Ascending aorta (tissue), 2 donors: Measurements from ENCODE around the gene DNAJB6. TPM values are rescaled to one million over a fixed set of nuclear protein-coding genes. Genes with fewer than 3 reads are reported as not detected.

Experiments used
- DNase-seq, 2 donors: peaks; one replicate each; pipeline ENCODE4 v3.0.0-alpha.2; 2019; ENCODE audit warnings: low spot score in 2 of 2
- H3K27ac ChIP-seq, 2 donors: fragments of 200-600 bp; sonication (generic); one replicate each; pipeline ENCODE4 v1.5.1; 2016 to 2017; ENCODE audit warnings: mild to moderate bottlenecking in 1 of 2
- H3K27me3 ChIP-seq: fragments of 200-600 bp; sonication (generic); one replicate; pipeline ENCODE4 v1.5.1; 2017
- H3K36me3 ChIP-seq, 2 donors: fragments of 200-600 bp; sonication (generic); one replicate each; pipeline ENCODE4 v1.5.1; 2016
- H3K4me1 ChIP-seq, 2 donors: fragments of 200-600 bp; sonication (generic); one replicate each; pipeline ENCODE4 v1.5.1; 2016 to 2017; ENCODE audit warnings: mild to moderate bottlenecking in 1 of 2
- H3K4me3 ChIP-seq, 2 donors: fragments of 200-600 bp; sonication (generic); one replicate each; pipeline ENCODE4 v1.5.1; 2016 to 2017; ENCODE audit warnings: mild to moderate bottlenecking in 1 of 2
- H3K9me3 ChIP-seq, 2 donors: fragments of 200-600 bp; sonication (generic); one replicate each; pipeline ENCODE4 v1.5.1; 2016
- CTCF ChIP-seq, 3 experiments: fragments of 200-600 bp in 2 of 3; fragments of 450-650 bp in 1 of 3; sonication (generic) in 2 of 3; IDR thresholded peaks; one replicate each; pipeline ENCODE4 v1.5.1; 2016 to 2019; ENCODE audit warnings: antibody characterized with exemption in 3 of 3, mild to moderate bottlenecking in 1 of 3, moderate library complexity in 1 of 3
- intact Hi-C: fragments of 100-400 bp; cut with DNase I; formaldehyde crosslinking; loops from one replicate; pipeline ENCODE4 v1.15.1; 2023
- total RNA-seq: library from RNA; depleted of rRNA; stranded (reverse); fragments of >200 nt; gene quantifications from one replicate; pipeline ENCODE4 v1.1.0, GENCODE V29; 2016

Gene DNAJB6
- total RNA-seq, 1 donor from 2014 or later = 79.1 TPM

- no peak overlapping the region for H3K4me3 ChIP-seq
- no peak for TF ChIP-seq CTCF (IDR thresholded peaks at IDR 0.05)
- intact Hi-C loops = no loop called here
- H3K27me3 ChIP-seq = no peaks in the 10 kb centered on the region
- H3K4me1 ChIP-seq = no peaks in the 10 kb centered on the region
- H3K9me3 ChIP-seq = no peaks in the 10 kb centered on the region
- H3K36me3 ChIP-seq = no peaks in the 10 kb centered on the region
- H3K27ac ChIP-seq = no peak overlapping the region
- DNase-seq = no peak
These were observed 97.9 kb downstream of the DNAJB6 start for GRCh38 chr7:157434701-157435100.

GRCh38 chr7:157436076-157436475 is 99.3 kb downstream of the DNAJB6 start:
- Histone ChIP-seq H3K27me3 (no peaks in the 10 kb centered on the region), H3K4me1 (no peaks in the 10 kb centered on the region), H3K27ac (no peak overlapping the region), H3K36me3 (no peaks in the 10 kb centered on the region), H3K9me3 (no peaks in the 10 kb centered on the region), H3K4me3 (no peak overlapping the region)
- no peak for DNase-seq
- no peak for TF ChIP-seq CTCF (IDR thresholded peaks at IDR 0.05)
- intact Hi-C loops = no loop called here

DNA sequence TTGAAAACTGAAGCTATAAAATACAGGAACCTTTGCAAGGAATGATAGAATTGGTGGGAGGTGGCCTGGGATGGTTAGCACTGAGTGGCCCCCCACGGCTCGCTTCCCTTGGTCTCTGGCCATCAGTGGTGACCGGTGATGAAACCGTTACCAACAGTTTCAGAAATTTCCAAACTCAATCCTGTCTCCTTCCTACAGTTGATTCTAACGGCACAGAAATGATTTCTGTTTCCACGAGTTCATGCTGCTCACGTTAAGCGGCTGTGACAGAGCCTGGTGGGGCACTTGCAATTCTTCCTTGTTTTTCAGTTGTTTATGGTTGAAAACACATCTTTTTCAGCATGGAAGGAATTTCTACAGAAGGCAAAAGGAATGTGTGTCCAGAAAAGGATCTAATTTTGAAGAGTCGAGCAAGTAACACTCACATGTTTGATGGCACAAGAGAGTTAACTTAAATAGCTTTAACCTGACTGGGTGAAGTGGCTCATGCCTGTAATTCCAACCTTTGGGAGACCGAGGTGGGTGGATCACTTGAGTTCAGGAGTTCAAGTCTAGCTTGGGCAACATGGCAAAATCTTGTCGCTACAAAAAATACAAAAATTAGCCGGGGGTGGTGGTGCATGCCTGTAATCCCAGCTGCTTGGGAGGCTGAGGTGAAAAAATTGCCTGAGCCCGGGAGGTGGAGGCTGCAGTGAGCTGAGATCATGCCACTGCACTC is 100.1 kb downstream of the DNAJB6 start:
- Histone ChIP-seq H3K9me3 (no peaks in the 10 kb centered on the region), H3K4me1 (no peaks in the 10 kb centered on the region), H3K27ac (no peak overlapping the region), H3K27me3 (no peaks in the 10 kb centered on the region), H3K36me3 (no peaks in the 10 kb centered on the region), H3K4me3 (no peak overlapping the region)
- intact Hi-C loops = no loop called here
- no peak for TF ChIP-seq CTCF (IDR thresholded peaks at IDR 0.05)
- no peak for DNase-seq

GRCh38 chr7:157437519-157438061 is 100.8 kb downstream of the DNAJB6 start:
- DNase-seq = peak in 1 of 2 donors; percentile 43
- Histone ChIP-seq H3K4me3 (no peak overlapping the region), H3K9me3 (no peaks in the 10 kb centered on the region), H3K27ac (no peak overlapping the region), H3K36me3 (no peaks in the 10 kb centered on the region), H3K27me3 (no peaks in the 10 kb centered on the region), H3K4me1 (no peaks in the 10 kb centered on the region)
- intact Hi-C loops = no loop called here
- no peak for TF ChIP-seq CTCF (IDR thresholded peaks at IDR 0.05)

DNA sequence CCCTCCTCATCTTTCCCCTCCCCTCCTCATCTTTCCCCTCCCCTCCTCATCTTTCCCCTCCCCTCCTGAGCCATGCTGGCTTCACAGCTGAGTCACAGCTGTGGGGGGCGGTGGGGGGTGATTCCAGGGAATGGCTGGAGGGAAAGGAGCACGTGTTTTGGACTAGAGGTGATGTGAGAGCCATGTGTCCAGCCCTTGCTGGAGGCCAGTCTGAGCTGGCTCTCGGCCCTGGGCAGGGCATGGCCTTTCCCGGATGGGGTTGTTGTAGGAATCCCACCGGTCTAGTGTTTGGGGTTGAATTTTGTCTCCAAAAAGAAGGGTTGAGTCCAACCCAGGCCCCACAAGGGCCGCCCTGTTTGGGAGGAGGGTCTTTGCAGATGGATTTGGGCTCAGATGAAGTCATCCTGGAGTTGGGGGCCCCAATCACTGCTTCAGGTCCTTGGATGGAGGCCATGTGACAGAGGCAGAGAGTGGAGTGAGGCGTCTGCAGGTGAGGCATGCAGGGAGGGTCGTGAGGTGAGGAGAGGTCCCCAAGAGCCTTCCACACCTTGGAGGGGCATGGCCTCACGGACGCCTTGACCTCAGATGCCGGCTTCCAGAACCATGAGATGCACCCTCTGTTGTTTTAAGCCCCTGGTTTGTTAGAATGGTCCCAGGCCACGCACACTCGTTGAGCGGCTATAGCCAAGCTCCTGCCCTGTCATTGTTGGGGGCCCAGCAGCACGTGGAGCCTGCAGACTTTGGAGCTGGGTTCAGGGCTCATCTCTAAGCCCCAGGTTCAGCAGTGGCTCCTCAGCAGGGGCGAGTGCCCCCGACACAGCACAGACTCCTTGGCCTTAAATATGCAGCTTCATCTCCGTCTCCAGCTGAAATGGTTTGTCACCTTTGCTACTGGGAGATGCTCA is 101.6 kb downstream of the DNAJB6 start:
- H3K36me3 ChIP-seq = no peaks in the 10 kb centered on the region
- no peak for TF ChIP-seq CTCF (IDR thresholded peaks at IDR 0.05)
- H3K4me3 ChIP-seq = no peak overlapping the region
- no peak overlapping the region for H3K27ac ChIP-seq
- peak in 1 of 2 donors; percentile 50 for DNase-seq
- no peaks in the 10 kb centered on the region for H3K4me1 ChIP-seq
- intact Hi-C loops = no loop called here
- no peaks in the 10 kb centered on the region for H3K27me3 ChIP-seq
- H3K9me3 ChIP-seq = no peaks in the 10 kb centered on the region
